Mucosa of stomach (tissue), 1 donor: ENCODE measurements around the gene KRT78.

Experiments used
- H3K27me3 ChIP-seq: one replicate; pipeline ENCODE4 v1.7.0; 2013; ENCODE audit warnings: mild to moderate bottlenecking, low read length; ENCODE audit not compliant: control insufficient read depth, insufficient read depth
- H3K36me3 ChIP-seq: one replicate; pipeline ENCODE4 v1.7.0; 2013; ENCODE audit warnings: low read length; ENCODE audit not compliant: control insufficient read depth, insufficient read depth
- H3K4me1 ChIP-seq: one replicate; pipeline ENCODE4 v1.7.0; 2013; ENCODE audit warnings: mild to moderate bottlenecking, low read length; ENCODE audit not compliant: control insufficient read depth, insufficient read depth
- H3K4me3 ChIP-seq: one replicate; pipeline ENCODE4 v1.7.0; 2013; ENCODE audit warnings: low read length
- H3K9ac ChIP-seq: one replicate; pipeline ENCODE4 v1.7.0; 2013; ENCODE audit warnings: mild to moderate bottlenecking, low read length, moderate library complexity
- H3K9me3 ChIP-seq: one replicate; pipeline ENCODE4 v1.7.0; 2013; ENCODE audit warnings: mild to moderate bottlenecking, low read length, moderate library complexity; ENCODE audit not compliant: control insufficient read depth
- donor health status: Pancreatic carcinoma.

The KRT78 gene

DNA sequence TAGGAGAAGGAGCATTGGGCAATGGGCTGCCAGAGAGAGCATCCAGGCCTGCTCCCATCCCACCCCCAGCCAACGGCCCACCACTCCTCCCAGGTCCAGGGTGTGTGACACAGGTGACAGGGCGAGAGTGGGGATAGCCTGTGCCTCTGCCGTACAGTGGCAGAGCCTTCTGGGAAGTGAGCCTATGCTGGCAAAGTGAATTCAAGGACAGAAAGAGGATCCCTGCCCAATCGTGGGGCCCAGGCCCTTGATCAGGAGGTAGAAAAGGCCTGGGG lies 14.1 kb downstream of the KRT78 start:
- Histone ChIP-seq H3K9me3 (no peaks in the 10 kb centered on the region), H3K4me3 (no peak overlapping the region), H3K36me3 (no peaks in the 10 kb centered on the region), H3K4me1 (peaks cover 9% of the 10 kb centered on the region), H3K27me3 (peaks cover 14% of the 10 kb centered on the region), H3K9ac (no peak overlapping the region)

DNA sequence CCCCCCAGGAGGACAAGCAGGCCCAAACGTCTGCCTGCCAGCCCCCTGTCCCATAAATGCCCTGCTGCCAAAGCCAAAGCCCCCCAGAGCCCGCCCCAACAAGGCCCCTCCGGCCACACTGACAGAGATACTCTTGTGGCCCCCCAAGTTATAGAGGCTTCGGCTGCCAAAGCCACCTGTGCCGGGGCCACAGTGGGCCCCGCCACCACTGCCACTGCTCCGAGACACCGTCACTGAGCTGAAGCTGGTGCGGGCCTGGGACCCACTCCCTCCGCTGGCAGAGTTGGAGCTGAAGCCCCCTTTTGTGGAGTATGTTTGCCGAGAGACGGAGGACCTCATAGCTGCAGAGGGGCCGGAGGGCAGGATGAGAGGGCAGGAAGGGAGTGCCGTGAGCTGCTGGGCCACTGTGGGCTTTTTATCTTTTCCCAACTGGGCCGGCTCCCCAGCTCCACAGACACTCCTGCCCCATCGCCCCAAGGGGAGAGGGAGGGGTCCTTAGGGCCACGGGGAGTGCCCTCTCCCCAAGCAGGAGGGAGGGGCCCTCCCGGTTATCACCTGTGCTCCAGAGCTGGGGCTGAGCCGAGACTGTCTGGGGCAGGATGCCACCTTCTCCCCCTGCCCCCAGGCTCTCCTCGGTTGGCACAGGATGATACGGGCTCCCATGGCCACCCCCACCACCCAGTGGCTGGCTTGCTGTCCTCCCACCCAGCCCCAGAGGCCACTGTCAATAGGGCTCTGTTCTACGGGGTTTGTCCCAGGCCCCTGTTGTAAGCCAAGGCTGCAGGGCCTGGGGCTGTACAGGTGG lies 14.7 kb downstream of the KRT78 start, which contains the start of gene KRT79:
Gene KRT79 (minus strand): TSS at position 390 of the 805 bp plus-strand sequence. CDS start 51 bp downstream, at position 339.
- H3K4me3 ChIP-seq = no peak within 1 kb of the TSS
- no peak within 1 kb of the TSS for H3K9ac ChIP-seq
- H3K27me3 ChIP-seq = peaks cover 10% of the 10 kb centered on the region
- peaks cover 9% of the 10 kb centered on the region for H3K4me1 ChIP-seq
- no peaks in the 10 kb centered on the region for H3K9me3 ChIP-seq
- H3K36me3 ChIP-seq = no peaks in the 10 kb centered on the region

DNA sequence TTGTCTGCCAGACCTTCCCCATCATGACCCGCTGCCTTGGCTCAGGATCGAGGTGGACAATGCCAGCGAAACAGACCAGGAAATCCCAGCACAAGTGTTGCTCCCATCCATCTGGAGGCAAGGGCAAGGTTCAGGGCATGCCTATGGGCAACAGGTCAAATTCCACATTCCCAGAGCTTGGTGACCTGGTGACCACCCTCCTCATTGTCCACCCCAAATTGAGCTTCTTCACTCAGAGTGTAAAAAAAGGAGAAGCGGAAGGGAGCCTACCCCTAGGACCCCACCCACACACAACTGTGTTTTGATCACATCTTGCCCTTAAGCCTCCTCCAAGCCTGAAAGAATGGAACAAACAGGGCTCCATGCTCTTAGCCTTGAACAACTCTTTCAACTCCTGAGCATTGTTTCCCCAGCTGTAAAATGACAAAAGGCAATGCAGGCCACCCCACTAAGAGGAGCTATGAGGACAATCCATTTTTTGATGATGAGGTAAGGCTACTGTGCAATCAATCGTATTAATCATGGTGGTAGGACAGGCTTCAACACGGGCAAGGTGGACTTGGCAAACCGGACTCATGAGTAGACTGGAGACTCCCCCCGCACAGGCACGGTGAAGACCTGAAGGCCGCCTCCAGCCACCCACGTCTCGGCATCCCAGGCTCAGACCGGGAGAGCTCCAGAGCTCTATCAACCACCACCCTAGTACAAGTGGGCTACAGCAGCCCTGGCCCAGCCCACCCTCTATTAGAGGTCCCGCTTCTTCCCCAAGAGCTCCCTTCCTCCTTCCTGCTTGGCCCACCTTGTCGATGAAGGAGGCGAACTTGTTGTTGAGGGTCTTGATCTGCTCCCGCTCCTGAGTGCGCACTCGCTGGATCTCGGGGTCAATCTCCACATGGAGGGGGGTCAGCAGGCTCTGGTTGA lies 15.5 kb downstream of the KRT78 start:
- no peaks in the 10 kb centered on the region for H3K9me3 ChIP-seq
- H3K4me1 ChIP-seq = peaks cover 9% of the 10 kb centered on the region

DNA sequence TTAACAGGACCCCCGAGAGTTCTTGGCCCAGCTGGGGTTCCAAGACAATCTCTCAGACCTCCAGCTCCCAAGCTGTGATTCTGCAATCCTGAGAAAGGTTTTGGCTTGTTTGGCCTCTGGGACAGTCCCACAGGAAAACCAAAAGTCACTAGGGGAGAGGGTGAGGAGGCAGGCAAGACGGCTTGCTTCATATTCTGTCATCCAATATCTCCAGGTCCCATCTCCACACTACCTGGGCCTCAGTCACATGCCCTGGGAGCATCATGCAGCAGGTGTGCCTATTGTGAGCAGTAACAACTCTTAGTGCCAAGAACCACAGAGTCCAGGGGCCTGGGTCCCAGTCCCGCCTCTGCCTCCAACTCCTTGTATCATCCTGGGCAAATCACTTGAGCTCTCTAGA lies 16.3 kb downstream of the KRT78 start:
- H3K9ac ChIP-seq = no peak overlapping the region
- no peaks in the 10 kb centered on the region for H3K36me3 ChIP-seq
- H3K4me3 ChIP-seq = no peak overlapping the region
- H3K27me3 ChIP-seq = peaks cover 3% of the 10 kb centered on the region
- H3K9me3 ChIP-seq = no peaks in the 10 kb centered on the region
- H3K4me1 ChIP-seq = peaks cover 9% of the 10 kb centered on the region

More for the DNA sequence above, 15.5 kb downstream of the KRT78 start:
- H3K27me3 ChIP-seq = peaks cover 8% of the 10 kb centered on the region
- no peak overlapping the region for H3K4me3 ChIP-seq
- no peaks in the 10 kb centered on the region for H3K36me3 ChIP-seq
- no peak overlapping the region for H3K9ac ChIP-seq

DNA sequence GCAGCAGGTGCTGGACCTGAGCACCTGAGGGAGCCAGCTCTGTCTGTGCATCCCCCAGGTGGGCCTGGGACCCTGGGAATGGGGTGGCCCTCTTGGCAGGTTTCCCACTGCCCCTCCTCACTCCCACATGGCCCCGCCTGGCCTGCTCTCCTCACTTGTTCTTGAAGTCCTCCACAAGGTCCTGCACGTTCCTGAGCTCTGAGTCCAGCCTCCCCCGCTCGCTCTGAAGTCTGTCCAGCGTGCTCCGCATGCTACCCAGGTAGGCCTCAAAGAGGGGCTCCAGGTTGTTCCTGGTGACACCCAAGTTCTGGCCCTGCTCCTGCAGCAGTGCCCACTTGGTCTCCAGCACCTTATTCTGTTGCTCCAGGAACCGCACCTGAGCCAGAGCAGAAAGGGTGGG lies 17.5 kb downstream of the KRT78 start:
- H3K9ac ChIP-seq = no peak overlapping the region
- peaks cover 9% of the 10 kb centered on the region for H3K4me1 ChIP-seq
- no peaks in the 10 kb centered on the region for H3K36me3 ChIP-seq
- no peaks in the 10 kb centered on the region for H3K27me3 ChIP-seq
- H3K4me3 ChIP-seq = no peak overlapping the region
- H3K9me3 ChIP-seq = no peaks in the 10 kb centered on the region

DNA sequence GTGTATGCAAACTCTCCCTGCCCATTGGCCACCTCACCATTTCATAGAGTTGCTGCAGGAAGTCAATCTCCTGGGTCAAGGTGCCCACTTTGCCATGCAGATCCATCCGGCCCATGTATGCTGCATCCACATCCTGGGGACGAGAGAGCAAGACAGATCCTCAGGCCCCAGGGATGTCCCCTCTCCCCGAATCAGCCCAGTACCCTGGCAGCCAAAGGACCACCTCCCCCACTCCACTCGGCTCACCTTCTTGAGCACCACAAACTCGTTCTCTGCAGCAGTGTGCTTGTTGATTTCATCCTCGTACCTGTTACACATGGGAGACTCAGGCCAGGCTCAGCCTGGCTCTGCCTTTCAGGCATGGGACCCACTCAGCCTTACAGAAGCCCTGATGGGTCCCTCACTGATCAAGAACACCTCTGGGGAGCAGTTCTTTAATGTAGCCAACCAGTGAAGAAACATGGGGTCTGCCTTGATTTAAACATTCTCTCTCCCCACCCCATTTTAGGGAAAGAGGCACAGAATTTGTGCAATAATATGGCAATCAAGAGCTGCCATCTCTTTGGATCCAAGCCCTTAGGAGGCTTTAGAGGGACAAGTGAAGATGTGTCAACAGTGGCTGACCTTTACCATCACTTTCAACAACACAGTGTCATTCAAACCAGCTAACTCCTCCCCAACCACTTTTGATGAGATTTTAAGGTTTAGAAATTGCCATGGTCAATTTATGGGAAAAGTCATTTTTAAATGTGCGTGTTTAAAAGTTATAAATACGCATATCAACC lies 18.6 kb downstream of the KRT78 start:
- Histone ChIP-seq H3K4me1 (peaks cover 9% of the 10 kb centered on the region), H3K4me3 (no peak overlapping the region), H3K9me3 (no peaks in the 10 kb centered on the region), H3K9ac (no peak overlapping the region), H3K36me3 (no peaks in the 10 kb centered on the region), H3K27me3 (no peaks in the 10 kb centered on the region)

DNA sequence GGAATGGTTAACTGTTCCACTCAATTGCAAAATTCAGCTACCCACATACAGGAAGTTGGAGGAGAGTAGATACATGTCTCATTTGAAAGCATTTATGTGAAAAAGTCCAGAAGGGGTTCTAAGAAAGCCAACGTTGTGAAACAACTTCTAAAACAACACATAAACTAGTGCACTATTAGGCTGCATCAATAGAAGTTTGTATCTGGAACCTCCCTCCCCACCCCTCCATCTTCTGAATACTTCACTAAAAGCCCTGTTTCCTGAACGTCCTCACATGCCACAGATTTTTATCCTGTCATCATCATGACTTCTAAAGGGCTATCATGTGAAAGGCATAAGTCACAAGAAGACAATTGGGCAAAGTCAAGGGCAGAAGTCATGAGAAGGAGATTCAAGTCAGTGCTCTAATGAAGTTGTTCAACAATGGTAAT lies 20.2 kb downstream of the KRT78 start:
- no peaks in the 10 kb centered on the region for H3K36me3 ChIP-seq
- no peak overlapping the region for H3K9ac ChIP-seq
- peaks cover 9% of the 10 kb centered on the region for H3K4me1 ChIP-seq
- no peak overlapping the region for H3K4me3 ChIP-seq
- no peaks in the 10 kb centered on the region for H3K9me3 ChIP-seq
- H3K27me3 ChIP-seq = no peaks in the 10 kb centered on the region

DNA sequence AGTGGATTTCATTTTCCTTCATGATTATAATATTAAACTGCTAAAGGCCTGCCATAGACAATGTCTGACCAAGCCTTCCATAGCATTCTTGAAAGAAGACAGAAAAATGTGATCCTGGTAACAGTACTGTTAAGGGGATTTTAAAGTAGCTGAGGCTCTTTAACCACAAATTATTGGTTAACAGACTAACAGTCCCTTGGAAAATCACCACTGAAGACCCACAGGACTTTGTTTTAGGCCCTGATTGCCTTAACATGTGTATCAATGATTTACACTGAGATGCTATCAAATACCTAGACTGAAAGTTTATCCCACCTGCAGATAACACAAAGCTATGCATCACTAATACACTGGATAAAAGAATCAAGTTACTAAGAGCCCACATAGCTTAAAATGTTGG lies 20.6 kb downstream of the KRT78 start:
- Histone ChIP-seq H3K4me1 (peaks cover 7% of the 10 kb centered on the region), H3K36me3 (no peaks in the 10 kb centered on the region), H3K9me3 (no peaks in the 10 kb centered on the region), H3K4me3 (no peak overlapping the region), H3K9ac (no peak overlapping the region), H3K27me3 (no peaks in the 10 kb centered on the region)

DNA sequence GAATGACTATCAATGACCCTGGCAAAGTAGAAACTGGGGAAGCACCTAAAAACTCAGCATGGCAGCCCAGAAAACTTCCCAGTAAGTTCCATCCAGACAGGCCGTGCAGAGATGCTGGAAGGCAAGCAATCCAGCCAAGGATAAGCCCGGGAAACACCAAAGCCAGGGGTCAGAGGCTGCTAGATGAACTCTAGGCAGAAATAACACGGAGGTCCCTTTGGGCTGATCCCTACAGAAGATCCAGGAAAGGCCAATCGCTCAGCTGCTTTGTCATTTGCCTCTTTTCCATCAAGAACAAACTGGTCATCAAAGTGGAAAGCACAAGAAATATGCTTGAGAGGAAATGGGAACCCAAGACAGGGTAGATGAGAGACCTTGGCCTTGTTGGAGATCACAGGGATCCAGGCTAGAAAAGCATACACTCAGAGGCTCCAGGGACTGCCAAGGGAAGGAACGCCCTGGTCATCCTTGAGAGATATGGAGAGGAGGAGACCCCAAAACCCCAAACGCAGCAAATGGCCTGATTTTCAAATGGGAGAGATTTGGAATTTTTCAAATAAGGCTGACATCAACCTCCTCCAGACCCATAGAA lies 21.2 kb downstream of the KRT78 start:
- Histone ChIP-seq H3K9me3 (no peaks in the 10 kb centered on the region), H3K27me3 (no peaks in the 10 kb centered on the region), H3K9ac (no peak overlapping the region), H3K4me3 (no peak overlapping the region), H3K4me1 (peaks cover 3% of the 10 kb centered on the region), H3K36me3 (no peaks in the 10 kb centered on the region)

DNA sequence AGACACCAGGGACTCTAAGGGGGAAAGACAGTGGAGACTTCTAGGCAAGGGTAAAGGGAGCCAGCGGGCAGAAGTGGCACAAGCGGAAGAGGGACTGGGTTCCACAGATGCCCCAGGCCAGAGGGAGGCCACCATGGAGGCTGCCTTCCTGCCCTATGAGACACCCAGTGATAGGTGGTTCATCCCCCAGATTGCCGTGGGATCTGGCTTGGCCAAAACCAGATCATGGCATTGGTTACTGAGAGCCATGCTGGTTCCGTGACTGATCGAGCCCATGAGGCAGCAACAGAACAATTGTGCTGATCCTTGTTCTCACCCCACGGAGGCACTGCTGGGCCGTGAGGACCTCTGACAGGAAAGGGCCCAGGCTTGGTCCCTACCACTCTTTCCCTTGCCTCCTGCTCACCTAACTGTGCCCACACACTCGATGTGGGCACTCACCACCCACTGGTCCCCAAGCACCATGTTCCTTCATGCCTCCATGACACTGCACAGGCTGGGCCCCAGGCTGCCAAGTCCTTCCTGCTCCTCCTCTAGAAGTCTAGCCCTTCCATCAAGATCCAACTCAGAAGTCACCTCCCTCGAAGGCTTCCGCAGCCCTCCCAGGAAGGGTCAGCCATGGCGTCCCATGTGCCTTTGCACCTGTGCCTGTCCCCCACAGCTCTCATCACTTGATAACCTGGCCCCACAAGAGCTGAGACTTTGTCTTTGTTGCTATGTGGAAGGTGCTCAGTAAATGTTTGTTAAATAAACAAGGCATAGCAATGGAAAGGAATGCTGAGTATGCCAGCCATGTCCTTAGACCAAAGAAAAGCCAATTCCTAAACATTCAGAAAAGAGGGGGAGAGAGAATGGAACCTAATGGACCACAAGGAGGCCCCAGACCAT lies 21.9 kb downstream of the KRT78 start:
- no peaks in the 10 kb centered on the region for H3K27me3 ChIP-seq
- no peaks in the 10 kb centered on the region for H3K9me3 ChIP-seq
- peaks cover 9% of the 10 kb centered on the region for H3K4me1 ChIP-seq
- H3K4me3 ChIP-seq = no peak overlapping the region
- no peaks in the 10 kb centered on the region for H3K36me3 ChIP-seq
- H3K9ac ChIP-seq = no peak overlapping the region

DNA sequence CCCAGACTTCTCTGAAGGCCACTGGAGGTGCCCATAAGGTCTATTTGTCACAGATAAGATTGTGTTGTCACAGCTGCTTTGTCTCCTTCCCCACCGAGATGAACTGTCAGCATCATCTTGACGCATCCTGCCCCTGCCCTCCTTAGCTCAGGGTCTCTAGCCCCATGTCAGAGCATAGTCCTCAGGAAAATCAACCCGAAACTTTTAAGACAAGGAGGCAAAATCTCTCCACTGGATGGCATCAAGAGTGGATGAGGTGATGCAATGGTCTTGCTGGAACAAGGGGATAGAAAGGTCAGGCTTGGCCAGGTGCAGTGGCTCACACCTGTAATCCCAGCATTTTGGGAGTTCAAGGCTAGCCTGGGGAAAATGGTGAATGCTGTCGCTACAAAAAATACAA lies 22.8 kb downstream of the KRT78 start:
- Histone ChIP-seq H3K4me1 (peaks cover 11% of the 10 kb centered on the region), H3K4me3 (no peak overlapping the region), H3K9ac (no peak overlapping the region), H3K36me3 (no peaks in the 10 kb centered on the region), H3K27me3 (peaks cover 3% of the 10 kb centered on the region), H3K9me3 (no peaks in the 10 kb centered on the region)
